ENCODE results near the gene CCDC144A.
"Not testable (repeated sequence)": the region's sequence is repeated elsewhere in the genome, so short reads cannot be mapped to it uniquely, and the experiment has no call there.

CCDC144A gene

DNA sequence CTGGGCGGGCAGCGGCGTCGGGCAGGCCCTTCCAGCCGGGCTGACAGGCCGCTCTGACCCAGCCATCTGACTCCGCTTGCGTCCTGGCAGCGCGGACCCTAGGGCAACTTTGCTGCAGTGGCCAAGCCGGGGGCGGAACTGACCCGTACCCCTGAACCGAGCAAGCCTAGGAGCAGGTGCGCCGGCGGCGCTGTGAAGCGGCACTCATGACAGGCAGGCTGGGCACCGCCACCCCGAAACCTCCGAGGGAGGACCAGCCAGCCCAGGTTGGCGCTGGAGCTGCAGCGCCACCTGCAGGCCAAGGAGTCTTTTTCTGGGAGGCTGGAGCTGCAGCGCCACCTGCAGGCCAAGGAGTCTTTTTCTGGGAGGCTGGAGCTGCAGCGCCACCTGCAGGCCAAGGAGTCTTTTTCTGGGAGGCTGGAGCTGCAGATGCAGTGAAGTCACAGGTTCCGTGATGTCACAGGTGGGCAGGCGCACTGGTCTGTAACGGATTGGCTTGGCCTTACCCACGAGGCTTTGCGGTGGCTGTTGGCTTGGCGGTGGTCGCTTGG lies at the start of gene CCDC144A:
Gene CCDC144A, plus strand, starts transcription at position 511 of the 551 bp plus-strand sequence. CDS start 160 bp downstream, outside the sequence.
- peak; percentile 61 for DNase-seq (ENCODE audit: low spot score)

- no peak for DNase-seq (ENCODE audit: low spot score)
These were observed 40.5 kb upstream of the CCDC144A start for GRCh38 chr17:16649585-16649984.

GRCh38 chr17:16652252-16652651 lies 37.8 kb upstream of the CCDC144A start:
- no peak for DNase-seq (ENCODE audit: low spot score)

DNA sequence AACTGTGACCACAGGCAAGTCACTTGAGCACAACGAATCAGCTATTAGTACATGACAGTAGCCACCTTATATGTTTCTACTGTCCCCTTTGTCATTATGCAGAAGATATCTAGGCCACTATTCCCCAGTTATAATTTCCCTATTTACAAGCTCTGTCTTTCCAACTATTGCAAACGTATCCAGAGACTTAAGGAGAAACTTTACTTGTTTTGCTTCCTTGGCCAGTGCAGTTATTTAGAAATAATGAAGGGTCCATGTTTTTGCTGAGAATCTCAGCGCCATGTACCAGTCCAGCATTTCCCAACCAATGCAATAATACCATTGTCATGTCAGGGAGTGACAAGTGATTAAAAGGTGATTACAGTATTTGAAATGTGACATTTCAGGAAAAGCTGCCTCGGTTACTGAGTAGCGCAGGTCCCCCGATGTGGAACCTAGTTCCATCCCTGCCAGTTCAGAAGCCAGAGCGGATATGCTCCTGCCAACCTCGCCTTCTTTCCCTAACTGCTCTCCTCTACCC lies 37.1 kb upstream of the CCDC144A start:
- DNase-seq (ENCODE audit: low spot score) = peak; percentile 4

DNA sequence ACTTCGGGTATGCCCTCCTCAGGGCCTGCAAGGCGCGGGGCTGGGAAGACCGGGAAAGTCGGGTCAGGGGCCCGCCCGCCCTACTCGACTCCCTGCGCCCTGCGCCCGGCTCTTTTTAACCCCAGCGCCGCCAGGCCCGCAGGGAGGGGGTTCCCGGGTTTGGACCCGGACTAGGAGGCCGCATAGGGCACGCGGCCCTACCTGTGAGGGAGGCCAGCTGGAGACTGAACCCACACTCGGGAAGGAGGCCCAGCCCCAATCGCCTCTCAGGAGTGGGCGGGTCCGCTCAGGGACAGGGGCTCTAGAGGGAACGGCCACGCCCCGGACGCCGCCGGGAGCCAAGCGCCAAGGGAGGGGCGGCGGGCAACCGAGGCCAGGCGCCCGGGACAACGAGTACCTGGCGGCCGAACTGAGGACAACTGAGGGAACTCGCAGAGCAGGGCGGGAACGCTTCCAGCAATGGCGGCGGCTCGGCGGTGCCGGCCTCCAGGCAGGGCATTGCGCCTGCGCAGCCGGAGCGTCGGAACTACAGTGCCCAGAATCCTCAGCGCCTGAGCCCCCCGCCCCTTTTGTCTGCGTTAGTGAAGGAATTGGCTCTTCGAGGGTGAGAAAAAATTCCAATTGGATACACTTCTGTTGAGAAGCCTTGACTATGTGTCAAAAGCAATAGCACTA lies 36.5 kb upstream of the CCDC144A start, which contains the start of gene ZNF624:
Gene ZNF624, minus strand, starts transcription at position 484 of the 675 bp plus-strand sequence.
- DNase-seq (ENCODE audit: low spot score) = peak; percentile 75

DNA sequence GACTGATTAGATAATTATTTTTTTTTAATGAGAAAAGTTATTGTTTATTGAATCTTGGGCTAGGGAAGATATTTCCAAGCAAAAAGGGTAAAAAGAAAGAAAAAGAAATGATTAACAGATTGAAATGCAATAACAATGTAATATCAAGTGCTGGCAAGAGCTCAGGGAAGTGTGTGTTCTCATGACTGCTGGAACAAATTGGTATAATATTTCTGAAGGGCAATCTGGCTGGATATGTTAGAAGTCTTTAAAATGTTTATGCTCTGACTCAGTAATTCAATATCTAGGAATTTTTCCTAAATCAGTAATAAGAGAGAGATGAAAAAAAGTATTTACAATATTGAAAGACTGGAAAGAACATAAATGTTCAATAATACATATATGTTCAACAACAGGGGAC lies 28.8 kb upstream of the CCDC144A start:
- no peak for DNase-seq (ENCODE audit: low spot score)

DNA sequence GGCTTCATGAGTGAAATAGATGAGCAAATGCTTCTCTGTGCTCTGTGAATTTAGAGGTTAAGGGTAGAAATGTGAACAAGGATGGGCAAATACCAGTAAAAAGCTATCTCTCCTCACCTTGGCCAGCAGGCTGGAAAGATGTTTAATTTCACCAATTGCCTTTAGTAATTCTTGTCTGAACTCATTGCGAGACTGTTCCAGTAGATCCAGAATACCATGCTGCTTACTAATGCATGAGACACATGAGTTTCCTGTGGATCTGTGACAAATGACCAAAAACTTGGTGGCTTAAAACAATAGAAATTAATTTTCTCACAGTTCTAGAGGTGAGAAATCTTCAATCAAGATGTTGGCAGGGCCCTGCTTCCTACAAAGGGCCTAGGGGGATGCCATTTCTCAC lies 27.1 kb upstream of the CCDC144A start:
- no peak for DNase-seq (ENCODE audit: low spot score)

DNA sequence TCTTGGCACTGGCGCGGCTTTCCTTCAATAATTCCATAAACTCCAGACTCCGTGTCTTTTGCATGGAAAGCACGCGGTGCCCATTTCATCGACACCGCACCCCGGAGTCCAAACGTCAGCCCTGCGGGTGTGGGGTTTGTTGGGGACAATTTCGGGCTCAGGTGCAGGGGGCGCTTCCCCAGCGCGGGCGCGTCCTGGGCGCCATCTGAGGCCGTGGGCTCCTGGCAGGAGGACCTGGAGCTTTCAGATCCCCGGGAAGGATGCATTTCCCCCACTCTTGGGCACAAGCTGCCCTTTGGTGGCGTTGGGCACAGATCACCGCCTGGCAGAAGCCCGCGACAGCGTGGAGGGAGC lies 23.5 kb upstream of the CCDC144A start:
- not testable (repeated sequence) for DNase-seq (ENCODE audit: low spot score)

DNA sequence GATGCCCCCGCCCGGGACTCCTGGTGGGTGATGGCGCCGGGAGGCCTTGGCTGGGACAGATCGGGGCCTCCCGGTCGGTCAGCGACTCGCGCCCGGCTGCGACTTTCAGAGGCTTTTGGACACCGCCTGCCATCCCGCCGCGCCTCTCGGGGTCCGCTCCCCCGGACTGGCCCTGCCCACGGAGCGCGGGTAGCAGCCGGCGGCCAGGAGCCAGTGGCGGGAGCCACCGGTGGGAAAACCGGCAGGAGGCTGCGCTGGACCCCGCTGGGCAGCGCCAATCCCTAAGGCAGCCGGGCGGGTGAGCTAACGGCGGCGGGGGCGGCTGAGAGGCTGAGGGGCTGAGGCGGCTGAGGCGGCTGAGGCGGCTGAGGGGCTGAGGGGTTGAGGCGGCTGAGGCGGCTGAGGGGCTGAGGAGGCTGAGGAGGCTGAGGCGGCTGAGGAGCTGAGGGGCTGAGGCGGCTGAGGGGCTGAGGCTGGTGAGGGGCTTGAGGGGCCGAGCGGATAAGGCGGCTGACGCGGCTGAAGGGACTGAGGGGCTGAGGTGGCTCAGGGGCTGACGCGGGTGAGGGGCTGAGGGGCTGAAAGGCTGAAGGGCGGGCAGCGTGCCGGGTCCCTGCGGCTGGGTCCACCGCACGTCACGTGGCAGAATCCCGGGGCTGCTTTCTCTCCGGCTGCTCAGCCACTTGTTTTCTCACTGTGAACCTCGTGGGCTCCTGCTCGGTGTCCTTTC lies 23.0 kb upstream of the CCDC144A start:
- DNase-seq (ENCODE audit: low spot score) = not testable (repeated sequence)

- DNase-seq (ENCODE audit: low spot score) = no peak
These were observed 13.3 kb upstream of the CCDC144A start for GRCh38 chr17:16676676-16677268.

- DNase-seq (ENCODE audit: low spot score) = not testable (repeated sequence)
These were observed 6.5 kb upstream of the CCDC144A start for GRCh38 chr17:16683290-16684138.

DNA sequence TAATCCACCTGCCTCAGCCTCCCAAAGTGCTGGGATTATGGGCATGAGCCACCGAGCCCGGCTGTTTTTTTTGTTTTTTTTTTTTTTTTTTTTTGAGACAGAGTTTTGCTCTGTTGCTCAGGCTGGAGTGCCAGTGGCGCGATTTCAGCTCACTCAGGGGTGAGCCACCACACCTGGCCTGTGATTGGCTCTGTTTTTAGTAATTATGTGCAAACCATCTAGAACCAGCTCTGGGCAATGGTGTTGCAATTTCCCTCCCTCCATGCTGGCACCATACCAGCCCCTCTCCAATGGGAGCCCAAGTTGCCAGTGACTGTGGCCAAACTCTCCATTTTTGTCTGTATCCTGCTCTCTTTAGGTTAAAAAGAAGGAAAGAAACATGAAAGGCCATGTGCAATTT lies 4.0 kb upstream of the CCDC144A start:
- DNase-seq (ENCODE audit: low spot score) = not testable (repeated sequence)

GRCh38 chr17:16687151-16687550 lies 2.9 kb upstream of the CCDC144A start:
- not testable (repeated sequence) for DNase-seq (ENCODE audit: low spot score)

GRCh38 chr17:16690447-16690846 lies 406 bp downstream of the CCDC144A start:
- DNase-seq (ENCODE audit: low spot score) = not testable (repeated sequence)

DNA sequence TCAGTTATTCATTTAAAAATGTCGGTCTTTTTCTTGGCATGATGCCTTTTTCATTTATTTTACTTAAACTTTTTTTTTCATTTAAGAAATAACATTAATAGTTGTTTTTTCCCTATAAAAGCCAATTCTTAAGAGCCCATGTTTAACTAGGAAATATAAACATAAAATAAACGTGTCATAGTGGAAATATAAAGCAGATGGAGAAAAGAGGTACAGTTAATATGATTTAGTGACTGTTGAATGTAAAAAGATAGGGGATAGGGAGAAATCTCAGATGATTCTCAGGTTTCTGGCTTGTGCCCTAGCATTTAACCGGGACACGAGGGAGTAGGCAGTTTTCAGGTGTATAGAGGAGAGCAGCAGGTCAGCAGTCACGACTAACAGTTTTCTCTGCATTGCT lies 7.6 kb downstream of the CCDC144A start:
- not testable (repeated sequence) for DNase-seq (ENCODE audit: low spot score)

DNA sequence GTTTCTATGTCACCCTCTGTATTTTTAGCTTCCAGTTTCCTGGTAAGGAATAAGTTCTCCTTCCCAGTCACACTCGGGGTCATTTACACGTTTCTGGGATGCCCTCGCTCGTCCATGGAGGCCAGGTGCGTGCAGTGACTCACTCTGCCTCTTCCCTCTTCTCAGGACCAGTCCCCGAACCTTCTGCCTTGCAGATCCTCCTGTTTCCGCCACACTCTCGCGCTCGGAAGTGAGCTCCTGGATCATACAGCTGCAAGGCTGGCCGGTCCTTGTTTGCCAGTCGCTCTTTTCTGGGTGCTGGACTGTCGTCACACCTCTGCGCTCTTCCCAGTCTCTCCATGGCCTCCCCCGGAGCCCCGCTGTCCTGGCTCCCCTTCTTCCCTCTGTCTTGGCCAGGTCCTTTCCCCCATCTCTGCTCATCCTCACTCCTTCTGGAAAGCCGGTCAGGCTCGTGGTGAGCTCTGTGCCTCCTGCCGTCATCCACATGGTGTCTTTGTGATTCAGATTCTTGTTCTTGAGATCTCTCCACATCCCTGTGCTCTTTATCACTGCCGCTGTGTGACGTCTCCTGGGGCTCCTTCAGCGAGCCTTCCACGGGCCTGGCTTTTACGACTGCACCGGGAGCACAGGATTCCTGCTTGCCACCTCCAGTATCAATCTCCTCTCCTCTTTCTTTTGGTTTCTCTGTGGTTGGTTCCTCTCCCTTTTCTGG lies 55.6 kb downstream of the CCDC144A start:
- not testable (repeated sequence) for DNase-seq (ENCODE audit: low spot score)

GRCh38 chr17:16746571-16746970 lies 56.5 kb downstream of the CCDC144A start:
- not testable (repeated sequence) for DNase-seq (ENCODE audit: low spot score)

DNA sequence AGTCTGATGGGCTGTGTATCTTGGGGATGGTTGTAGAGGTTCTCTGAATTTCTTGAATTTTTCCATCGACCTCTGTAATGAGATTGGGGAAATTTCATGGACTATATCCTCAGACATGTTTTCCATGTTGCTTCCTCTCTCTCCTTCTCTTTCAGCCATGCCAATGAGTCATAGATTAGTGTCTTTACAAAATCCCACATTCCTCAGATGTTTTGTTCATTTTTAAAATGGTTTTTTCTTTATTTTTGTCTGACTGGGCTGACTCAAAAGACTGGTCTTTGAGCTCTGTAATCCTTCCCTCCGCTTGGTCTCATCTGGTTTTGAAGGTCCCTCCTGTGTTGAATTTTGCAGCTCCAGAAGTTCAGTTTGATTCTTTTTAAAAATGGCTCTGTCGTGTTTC lies 60.5 kb downstream of the CCDC144A start:
- not testable (repeated sequence) for DNase-seq (ENCODE audit: low spot score)

DNA sequence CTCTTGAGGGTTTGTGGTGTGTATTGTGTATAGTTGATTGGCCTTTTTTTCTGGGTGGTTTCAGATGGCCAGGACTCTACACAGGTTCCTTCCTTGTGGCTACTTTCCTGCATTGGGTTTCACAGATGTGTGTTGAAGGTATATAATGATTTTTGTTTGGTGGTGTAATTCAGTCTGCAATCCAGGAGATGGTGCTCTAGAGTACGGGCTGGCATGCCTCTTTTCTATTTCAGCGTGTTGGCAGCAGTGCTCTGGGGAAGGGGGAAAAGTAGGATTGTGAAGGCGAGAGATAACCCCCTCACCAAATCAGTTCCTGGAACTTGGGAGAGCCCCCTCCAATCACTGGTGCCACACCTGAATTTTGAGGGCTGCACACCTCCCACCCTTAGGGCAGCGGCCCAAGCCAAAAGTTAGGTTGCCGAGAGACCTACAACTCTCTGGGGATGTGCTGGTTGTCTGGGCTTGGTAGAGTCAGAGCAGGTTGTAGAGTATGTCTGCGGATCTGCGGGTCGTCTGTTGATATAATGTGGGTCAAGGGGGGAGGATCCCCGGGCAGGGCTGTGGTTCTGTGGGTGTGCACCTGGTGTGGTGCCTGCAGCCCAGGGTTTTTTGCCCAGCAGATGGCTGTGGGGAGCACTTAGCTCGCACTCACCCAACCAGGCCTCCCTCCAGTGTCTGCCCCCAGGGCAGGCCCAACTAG lies 61.3 kb downstream of the CCDC144A start:
- DNase-seq (ENCODE audit: low spot score) = peak; percentile 22

DNA sequence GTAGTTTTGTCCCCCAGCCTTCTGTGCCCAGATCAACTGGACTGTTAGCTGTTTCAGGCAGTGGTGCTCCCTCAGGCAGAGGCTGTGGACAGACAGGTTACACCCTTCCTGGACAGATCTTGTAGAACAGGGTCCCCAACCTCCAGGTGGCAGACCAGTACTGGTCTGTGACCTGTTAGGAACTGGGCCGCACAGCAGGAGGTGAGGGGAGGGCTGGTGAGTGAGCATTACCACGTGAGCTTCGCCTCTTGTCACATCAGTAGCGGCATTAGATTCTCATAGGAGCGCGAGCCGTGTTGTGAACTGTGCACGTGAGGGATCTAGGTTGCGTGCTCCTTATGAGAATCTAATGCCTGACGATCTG lies 61.9 kb downstream of the CCDC144A start:
- DNase-seq (ENCODE audit: low spot score) = not testable (repeated sequence)
